ENCODE measurements around the gene ZNF654. TPM values are rescaled to one million over a fixed set of nuclear protein-coding genes. Genes with fewer than 3 reads are reported as not detected.

ZNF654 gene
- total and polyA plus RNA-seq, 9 of the 15 experiments (the other 6 are each of a cell fraction or from before 2014, with no cell fraction given) = 2.4 to 8.6 (median 5.1) TPM

DNA sequence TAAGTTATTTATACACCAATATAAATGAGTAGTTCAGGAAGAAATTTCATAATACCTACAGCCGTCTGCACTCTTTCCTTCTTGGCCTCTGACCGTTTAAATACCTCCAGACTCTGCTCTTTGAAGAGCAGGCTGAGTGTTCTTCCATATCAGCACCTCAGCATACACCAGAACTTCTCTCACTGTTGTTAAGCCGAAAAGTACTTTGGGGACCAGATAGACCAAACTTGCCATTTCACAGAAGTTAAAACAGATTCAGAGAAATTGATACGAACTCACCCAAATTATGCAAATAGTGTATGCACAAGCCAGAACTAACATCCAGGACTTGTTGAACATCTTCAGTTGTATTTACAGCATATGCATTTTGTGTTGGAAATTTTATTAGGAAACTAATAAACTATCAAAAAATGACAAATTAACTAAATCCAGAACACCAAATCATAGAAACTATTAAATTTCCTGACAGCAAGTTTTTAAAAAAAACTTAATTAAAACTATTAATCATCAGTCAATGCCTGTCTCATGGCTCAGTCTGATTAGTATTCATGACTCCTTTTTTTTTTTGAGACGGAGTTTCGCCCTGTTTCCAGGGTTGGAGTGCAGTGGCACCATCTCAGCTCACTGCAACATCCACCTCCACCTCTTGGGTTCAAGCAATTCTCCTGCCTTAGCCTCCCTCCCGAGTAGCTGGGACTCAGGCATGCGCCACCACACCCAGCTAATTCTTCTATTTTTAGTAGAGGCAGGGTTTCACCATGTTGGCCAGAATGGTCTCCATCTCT, 24.4 kb upstream of the ZNF654 start:
- H3K4me1 ChIP-seq (replicated peaks in 1 of 2; ENCODE audit: control insufficient read depth in 2 of 2, insufficient read depth in 2 of 2, low read length in 2 of 2) = peaks cover 7 to 8% of the 10 kb centered on the region in 2 experiments; a peak in 4 of 5 replicates
- WGBS (ENCODE audit: insufficient coverage, low coverage, missing lambda C conversion rate) = 2% methylated on average over 8 of the region's 8 CpGs
- H4K20me1 ChIP-seq (replicated peaks; ENCODE audit: control insufficient read depth, insufficient read depth, low read length) = no peaks in the 10 kb centered on the region
- peak overlapping the region; percentile 59; the same call in 2 of the 3 replicates for H3K27ac ChIP-seq (ENCODE audit: extremely low read depth, low read depth, low read length)
- H3K27me3 ChIP-seq (ENCODE audit: control insufficient read depth in 2 of 2, insufficient read depth in 2 of 2, low read length in 2 of 2) = no peaks in the 10 kb centered on the region
- no TSS peak for BruUV-seq (replicated peaks)
- DNase-seq (ENCODE audit: extremely low read depth in 1 of 4, low spot score in 3 of 4) = peak; percentile 10 to 80 (median 38)
- no peaks in the 10 kb centered on the region for H3K36me3 ChIP-seq (ENCODE audit: control insufficient read depth, insufficient read depth, low read length)
- in situ Hi-C loops (cut with MboI) (no loop called here), intact Hi-C loops (cut with micrococcal nuclease) (loop anchor here (2.0 kb wide), 1 partner anchor 24 kb away; the partner anchor contains the start of genes CGGBP1 and ZNF654)
- no peaks in the 10 kb centered on the region for H3K9me1 ChIP-seq (ENCODE audit: control insufficient read depth, insufficient read depth, low read length)
- peak; percentile 90 for ATAC-seq
- ChIA-PET CTCF (ENCODE audit: low intra/inter-chr PET ratio) (no interaction called here), POLR2A (interaction anchor here (1.3 kb wide), 1 partner anchor 24 kb away, joined by 4 read pairs; the partner anchor contains the start of genes CGGBP1 and ZNF654)
- peak overlapping the region; percentile 45 for H2AFZ ChIP-seq (ENCODE audit: low read depth, low read length)
- H3K9me3 ChIP-seq (replicated peaks; ENCODE audit: control insufficient read depth, insufficient read depth, low read depth, low read length) = 0 out of 2 replicates have a peak, but pooled peaks cover 1% of the 10 kb centered on the region
- H3K4me3 ChIP-seq = no peak overlapping the region
- peak overlapping the region in 1 of 2 experiments; percentile 24; a peak in 1 of 4 replicates for H3K9ac ChIP-seq (ENCODE audit: insufficient read depth in 1 of 2, low read depth in 2 of 2, low read length in 2 of 2)
- H3K79me2 ChIP-seq (ENCODE audit: control insufficient read depth, insufficient read depth, low read length) = no peaks in the 10 kb centered on the region
- peak; percentile 94 for FAIRE-seq
- H3K4me2 ChIP-seq (ENCODE audit: insufficient read depth, low read length) = peak overlapping the region; percentile 65
- no peak for TF ChIP-seq FOXA1 (IDR thresholded peaks at IDR 0.05; ENCODE audit: borderline replicate concordance)
- TF ChIP-seq ZC3H8 (IDR thresholded peaks at IDR 0.05) = no peak
- TF ChIP-seq, protein P1, sequence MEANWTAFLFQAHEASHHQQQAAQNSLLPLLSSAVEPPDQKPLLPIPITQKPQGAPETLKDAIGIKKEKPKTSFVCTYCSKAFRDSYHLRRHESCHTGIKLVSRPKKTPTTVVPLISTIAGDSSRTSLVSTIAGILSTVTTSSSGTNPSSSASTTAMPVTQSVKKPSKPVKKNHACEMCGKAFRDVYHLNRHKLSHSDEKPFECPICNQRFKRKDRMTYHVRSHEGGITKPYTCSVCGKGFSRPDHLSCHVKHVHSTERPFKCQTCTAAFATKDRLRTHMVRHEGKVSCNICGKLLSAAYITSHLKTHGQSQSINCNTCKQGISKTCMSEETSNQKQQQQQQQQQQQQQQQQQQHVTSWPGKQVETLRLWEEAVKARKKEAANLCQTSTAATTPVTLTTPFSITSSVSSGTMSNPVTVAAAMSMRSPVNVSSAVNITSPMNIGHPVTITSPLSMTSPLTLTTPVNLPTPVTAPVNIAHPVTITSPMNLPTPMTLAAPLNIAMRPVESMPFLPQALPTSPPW (CRISPR knock-in tag; IDR thresholded peaks at IDR 0.05) = no peak
- TF ChIP-seq SNIP1 (IDR thresholded peaks at IDR 0.05; ENCODE audit: low read depth) = no peak
- TF ChIP-seq TCF3 (CRISPR knock-in tag; IDR thresholded peaks at IDR 0.05) = peak; percentile 59
- no peak for TF ChIP-seq MEF2D (tag; conservative IDR thresholded peaks at IDR 0.05; ENCODE audit: low read depth)
- TF ChIP-seq HDAC8 (tag; IDR thresholded peaks at IDR 0.05) = no peak
- TF ChIP-seq ZC3H11A (IDR thresholded peaks at IDR 0.05; ENCODE audit: low read depth, low read length) = no peak
- TF ChIP-seq SRSF1 (IDR thresholded peaks at IDR 0.05; ENCODE audit: low read depth, low read length) = no peak
- 0 out of 2 replicates have a peak, but pooled peaks have one; percentile 11 for TF ChIP-seq SMARCA4 (IDR thresholded peaks at IDR 0.05)
- no peak for TF ChIP-seq NCOA1 (IDR thresholded peaks at IDR 0.05; ENCODE audit: low read depth)
- TF ChIP-seq CBFA2T3 (IDR thresholded peaks at IDR 0.05) = peak; percentile 80
- TF ChIP-seq ZNF830 (CRISPR knock-in tag; IDR thresholded peaks at IDR 0.05) = no peak
- TF ChIP-seq ZNF239 (CRISPR knock-in tag; IDR thresholded peaks at IDR 0.05) = no peak
- TF ChIP-seq, protein P2, sequence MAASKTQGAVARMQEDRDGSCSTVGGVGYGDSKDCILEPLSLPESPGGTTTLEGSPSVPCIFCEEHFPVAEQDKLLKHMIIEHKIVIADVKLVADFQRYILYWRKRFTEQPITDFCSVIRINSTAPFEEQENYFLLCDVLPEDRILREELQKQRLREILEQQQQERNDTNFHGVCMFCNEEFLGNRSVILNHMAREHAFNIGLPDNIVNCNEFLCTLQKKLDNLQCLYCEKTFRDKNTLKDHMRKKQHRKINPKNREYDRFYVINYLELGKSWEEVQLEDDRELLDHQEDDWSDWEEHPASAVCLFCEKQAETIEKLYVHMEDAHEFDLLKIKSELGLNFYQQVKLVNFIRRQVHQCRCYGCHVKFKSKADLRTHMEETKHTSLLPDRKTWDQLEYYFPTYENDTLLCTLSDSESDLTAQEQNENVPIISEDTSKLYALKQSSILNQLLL (CRISPR knock-in tag; IDR thresholded peaks at IDR 0.05; ENCODE audit: borderline replicate concordance) = no peak
- no peak for TF ChIP-seq NUFIP1 (IDR thresholded peaks at IDR 0.05; ENCODE audit: partially characterized antibody)
- TF ChIP-seq ZKSCAN1 (IDR thresholded peaks at IDR 0.05; ENCODE audit: low read depth, low read length) = no peak
- TF ChIP-seq, protein P3, sequence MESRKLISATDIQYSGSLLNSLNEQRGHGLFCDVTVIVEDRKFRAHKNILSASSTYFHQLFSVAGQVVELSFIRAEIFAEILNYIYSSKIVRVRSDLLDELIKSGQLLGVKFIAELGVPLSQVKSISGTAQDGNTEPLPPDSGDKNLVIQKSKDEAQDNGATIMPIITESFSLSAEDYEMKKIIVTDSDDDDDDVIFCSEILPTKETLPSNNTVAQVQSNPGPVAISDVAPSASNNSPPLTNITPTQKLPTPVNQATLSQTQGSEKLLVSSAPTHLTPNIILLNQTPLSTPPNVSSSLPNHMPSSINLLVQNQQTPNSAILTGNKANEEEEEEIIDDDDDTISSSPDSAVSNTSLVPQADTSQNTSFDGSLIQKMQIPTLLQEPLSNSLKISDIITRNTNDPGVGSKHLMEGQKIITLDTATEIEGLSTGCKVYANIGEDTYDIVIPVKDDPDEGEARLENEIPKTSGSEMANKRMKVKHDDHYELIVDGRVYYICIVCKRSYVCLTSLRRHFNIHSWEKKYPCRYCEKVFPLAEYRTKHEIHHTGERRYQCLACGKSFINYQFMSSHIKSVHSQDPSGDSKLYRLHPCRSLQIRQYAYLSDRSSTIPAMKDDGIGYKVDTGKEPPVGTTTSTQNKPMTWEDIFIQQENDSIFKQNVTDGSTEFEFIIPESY (CRISPR knock-in tag; IDR thresholded peaks at IDR 0.05) = 0 out of 2 replicates have a peak, but pooled peaks have one; percentile 42
- 0 out of 2 replicates have a peak, but pooled peaks have one; percentile 30 for TF ChIP-seq DMBX1 (CRISPR knock-in tag; IDR thresholded peaks at IDR 0.05; ENCODE audit: borderline replicate concordance)
- no peak for TF ChIP-seq KLF10 (CRISPR knock-in tag; IDR thresholded peaks at IDR 0.05)

Data from K562 (cell line).